Heart left ventricle (tissue), 16 donors: Measurements from ENCODE around the gene PLCB3. TPM values are rescaled to one million over a fixed set of nuclear protein-coding genes. Genes with fewer than 3 reads are reported as not detected.
"Not testable (repeated sequence)": the region's sequence is repeated elsewhere in the genome, so short reads cannot be mapped to it uniquely, and the experiment has no call there.

ENCODE experiments used
- ATAC-seq, 4 donors: fragments of 200-7000 bp; cut with Tn5 transposase; one replicate each; pipeline ENCODE4 v1.9.1; 2020 to 2022; ENCODE audit warnings: moderate library complexity in 4 of 4, mild to moderate bottlenecking in 3 of 4, moderate number of reproducible peaks in 1 of 4
- DNase-seq, 5 donors: peaks; one replicate each; pipeline ENCODE4 v3.0.0-alpha.2; 2020
- H3K27ac ChIP-seq, 12 donors: fragments of 200-600 bp; sonication (generic) in 4 of 12; one replicate each; pipeline versions ENCODE4 v1.5.0 to v1.8.0; 2016 to 2022; ENCODE audit warnings: mild to moderate bottlenecking in 2 of 12
- H3K27me3 ChIP-seq, 9 donors: fragments of 200-600 bp; sonication (generic) in 2 of 9; one replicate each; pipeline versions ENCODE4 v1.5.1 to v1.8.0; 2016 to 2022; ENCODE audit warnings: mild to moderate bottlenecking in 3 of 9
- H3K36me3 ChIP-seq, 9 donors: fragments of 200-600 bp; sonication (generic) in 2 of 9; one replicate each; pipeline versions ENCODE4 v1.5.0 to v1.8.0; 2018 to 2022; ENCODE audit warnings: mild to moderate bottlenecking in 2 of 9
- H3K4me1 ChIP-seq, 12 donors: fragments of 200-600 bp; sonication (generic) in 4 of 12; one replicate each; pipeline versions ENCODE4 v1.5.0 to v1.8.0; 2016 to 2022; ENCODE audit warnings: mild to moderate bottlenecking in 3 of 12
- H3K4me3 ChIP-seq, 12 donors: fragments of 200-600 bp; sonication (generic) in 4 of 12; one replicate each; pipeline versions ENCODE4 v1.5.0 to v1.8.0; 2017 to 2022; ENCODE audit warnings: mild to moderate bottlenecking in 9 of 12, moderate library complexity in 4 of 12
- H3K9me3 ChIP-seq, 12 donors: fragments of 200-600 bp; sonication (generic) in 4 of 12; one replicate each; pipeline versions ENCODE4 v1.5.0 to v1.8.0; 2016 to 2022; ENCODE audit warnings: mild to moderate bottlenecking in 1 of 12
- POLR2A ChIP-seq, 2 donors: fragments of 450-650 bp; IDR thresholded peaks; one replicate each; pipeline ENCODE4 v1.6.1; 2017; ENCODE audit warnings: antibody characterized with exemption in 2 of 2, mild to moderate bottlenecking in 2 of 2, moderate library complexity in 2 of 2
- WGBS, 4 donors: extraction: QIAGEN DNeasy Blood & Tissue Kit in 2 of 4; methylation state at CpG; one replicate each; pipeline versions ENCODE4 v1.1.5 to v1.1.7; 2013 to 2018; 5-methylcytosine and 5-hydroxymethylcytosine counted together
- intact Hi-C, 10 donors: fragments of 100-400 bp; cut with DNase I; formaldehyde crosslinking; loops; one replicate each; pipeline versions ENCODE4 v1.11.1 to v1.14.2; 2022
- polyA plus RNA-seq, 2 donors: library from polyadenylated mRNA; stranded (reverse); fragments of 200-250 nt; gene quantifications; one replicate each; pipeline ENCODE4 v1.2.3, GENCODE V29; 2013
- total RNA-seq, 9 donors: library from RNA; depleted of rRNA in 2 of 9; stranded (reverse); fragments of >200 nt in 2 of 9; fragmentation: NEBNext Ultra II Directional in 3 of 9; extraction: Animal tissue kit (Norgen Biotek cat#: 25700) in 3 of 9; gene quantifications; one replicate each; pipeline versions ENCODE4 v1.1.0 to v1.2.4, GENCODE V29; 2016 to 2023
- TF ChIP-seq, protein P1 (sequence below), 12 donors: fragments of 200-600 bp; sonication (generic) in 4 of 12; IDR thresholded peaks; one replicate each; pipeline versions ENCODE4 v1.5.0 to v1.8.0; 2018 to 2022; ENCODE audit warnings: antibody characterized with exemption in 12 of 12, mild to moderate bottlenecking in 5 of 12
- donor health status: ischemic (EF 13 %, LVEDD 7.1; RV severe dilation, severe dysfunction).
- donor health status: healthy with polysubstance abuse.
- donor health status: DM: no; HTN: yes; CAD: no.
- donor health status: DM: no; HTN: no; CAD: no.
- donor health status: ischemic (EF 25% LVEDD 6.9; RV normal size, moderate dysfunction).
- donor health status: ischemic (EF 25% LVEDD 5.7; RV mildly dilated, moderate dysfunction).
- donor health status: healthy.
- donor health status: DM: yes; HTN: yes; CAD: no.
- donor health status: ischemic (EF 35%, LVEDD 5.7; RV mildly dilated, moderate dysfunction).
- donor health status: nonischemic (EF 11% LVEDD 7.7; RV severe dilation, severe dysfunction).
- donor health status: DM: yes; HTN: yes; CAD: no.
- donor health status: PGD.
- donor health status: ischemic (EF 29% LVEDD 5.4; RV normal size, mild dysfunction).
- donor health status: nonischemic (EF 23%, LVEDD 6.1; RV moderate dilation, normal function).

PLCB3 gene
- total and polyA plus RNA-seq, 11 donors, result 7.4 to 19.1 (median 9.8) TPM

- Histone ChIP-seq H3K36me3 (peaks cover 0 to 41% (median 25%) of the 10 kb centered on the region in 9 donors), H3K4me3 (no peak overlapping the region), H3K4me1 (peaks cover 0 to 53% (median 34%) of the 10 kb centered on the region in 12 donors), H3K27me3 (no peaks in the 10 kb centered on the region), H3K9me3 (no peaks in the 10 kb centered on the region), H3K27ac (peak overlapping the region in 4 of 12 donors; percentile 54 to 70 (median 63))
- intact Hi-C loops, result loop anchor here in 4 of 10 donors (5.0 kb wide), 2 partner anchors 37 to 42 kb away; partner anchors contain the start of gene RPS6KA4 (in 3 of the 4)
- 88 to 93% (median 88%) methylated on average over 13 to 24 of the region's 24 CpGs for WGBS, 4 donors
- DNase-seq (no peak), ATAC-seq (no peak)
- TF ChIP-seq, protein P1, sequence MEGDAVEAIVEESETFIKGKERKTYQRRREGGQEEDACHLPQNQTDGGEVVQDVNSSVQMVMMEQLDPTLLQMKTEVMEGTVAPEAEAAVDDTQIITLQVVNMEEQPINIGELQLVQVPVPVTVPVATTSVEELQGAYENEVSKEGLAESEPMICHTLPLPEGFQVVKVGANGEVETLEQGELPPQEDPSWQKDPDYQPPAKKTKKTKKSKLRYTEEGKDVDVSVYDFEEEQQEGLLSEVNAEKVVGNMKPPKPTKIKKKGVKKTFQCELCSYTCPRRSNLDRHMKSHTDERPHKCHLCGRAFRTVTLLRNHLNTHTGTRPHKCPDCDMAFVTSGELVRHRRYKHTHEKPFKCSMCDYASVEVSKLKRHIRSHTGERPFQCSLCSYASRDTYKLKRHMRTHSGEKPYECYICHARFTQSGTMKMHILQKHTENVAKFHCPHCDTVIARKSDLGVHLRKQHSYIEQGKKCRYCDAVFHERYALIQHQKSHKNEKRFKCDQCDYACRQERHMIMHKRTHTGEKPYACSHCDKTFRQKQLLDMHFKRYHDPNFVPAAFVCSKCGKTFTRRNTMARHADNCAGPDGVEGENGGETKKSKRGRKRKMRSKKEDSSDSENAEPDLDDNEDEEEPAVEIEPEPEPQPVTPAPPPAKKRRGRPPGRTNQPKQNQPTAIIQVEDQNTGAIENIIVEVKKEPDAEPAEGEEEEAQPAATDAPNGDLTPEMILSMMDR (IDR thresholded peaks at IDR 0.05), result no peak
- no peak for TF ChIP-seq POLR2A (IDR thresholded peaks at IDR 0.05)
Observed at GRCh38 chr11:64314805-64315561, 63.7 kb downstream of the PLCB3 start.

DNA sequence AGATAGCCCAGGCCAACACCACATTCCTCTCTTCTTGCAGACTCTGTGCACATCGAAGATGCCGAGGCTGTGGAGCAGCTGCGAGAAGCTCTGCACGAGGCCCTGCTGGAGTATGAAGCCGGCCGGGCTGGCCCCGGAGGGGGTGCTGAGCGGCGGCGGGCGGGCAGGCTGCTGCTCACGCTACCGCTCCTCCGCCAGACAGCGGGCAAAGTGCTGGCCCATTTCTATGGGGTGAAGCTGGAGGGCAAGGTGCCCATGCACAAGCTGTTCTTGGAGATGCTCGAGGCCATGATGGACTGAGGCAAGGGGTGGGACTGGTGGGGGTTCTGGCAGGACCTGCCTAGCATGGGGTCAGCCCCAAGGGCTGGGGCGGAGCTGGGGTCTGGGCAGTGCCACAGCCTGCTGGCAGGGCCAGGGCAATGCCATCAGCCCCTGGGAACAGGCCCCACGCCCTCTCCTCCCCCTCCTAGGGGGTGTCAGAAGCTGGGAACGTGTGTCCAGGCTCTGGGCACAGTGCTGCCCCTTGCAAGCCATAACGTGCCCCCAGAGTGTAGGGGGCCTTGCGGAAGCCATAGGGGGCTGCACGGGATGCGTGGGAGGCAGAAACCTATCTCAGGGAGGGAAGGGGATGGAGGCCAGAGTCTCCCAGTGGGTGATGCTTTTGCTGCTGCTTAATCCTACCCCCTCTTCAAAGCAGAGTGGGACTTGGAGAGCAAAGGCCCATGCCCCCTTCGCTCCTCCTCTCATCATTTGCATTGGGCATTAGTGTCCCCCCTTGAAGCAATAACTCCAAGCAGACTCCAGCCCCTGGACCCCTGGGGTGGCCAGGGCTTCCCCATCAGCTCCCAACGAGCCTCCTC lies 64.6 kb downstream of the PLCB3 start:
- Histone ChIP-seq H3K36me3 (peaks cover 0 to 38% (median 32%) of the 10 kb centered on the region in 9 donors), H3K4me1 (peaks cover 0 to 53% (median 34%) of the 10 kb centered on the region in 12 donors), H3K4me3 (peak overlapping the region in 1 of 12 donors; percentile 92), H3K27ac (peak overlapping the region in 2 of 12 donors; percentile 99)
- WGBS, 4 donors, result 73 to 80% (median 77%) methylated on average over 21 to 25 of the region's 25 CpGs
- not testable (repeated sequence) for H3K27me3 ChIP-seq, DNase-seq, H3K9me3 ChIP-seq, ATAC-seq
- intact Hi-C loops, result loop anchor here in 4 of 10 donors (5.0 kb wide), 2 partner anchors 36 to 41 kb away; partner anchors contain the start of gene RPS6KA4 (in 3 of the 4)

DNA sequence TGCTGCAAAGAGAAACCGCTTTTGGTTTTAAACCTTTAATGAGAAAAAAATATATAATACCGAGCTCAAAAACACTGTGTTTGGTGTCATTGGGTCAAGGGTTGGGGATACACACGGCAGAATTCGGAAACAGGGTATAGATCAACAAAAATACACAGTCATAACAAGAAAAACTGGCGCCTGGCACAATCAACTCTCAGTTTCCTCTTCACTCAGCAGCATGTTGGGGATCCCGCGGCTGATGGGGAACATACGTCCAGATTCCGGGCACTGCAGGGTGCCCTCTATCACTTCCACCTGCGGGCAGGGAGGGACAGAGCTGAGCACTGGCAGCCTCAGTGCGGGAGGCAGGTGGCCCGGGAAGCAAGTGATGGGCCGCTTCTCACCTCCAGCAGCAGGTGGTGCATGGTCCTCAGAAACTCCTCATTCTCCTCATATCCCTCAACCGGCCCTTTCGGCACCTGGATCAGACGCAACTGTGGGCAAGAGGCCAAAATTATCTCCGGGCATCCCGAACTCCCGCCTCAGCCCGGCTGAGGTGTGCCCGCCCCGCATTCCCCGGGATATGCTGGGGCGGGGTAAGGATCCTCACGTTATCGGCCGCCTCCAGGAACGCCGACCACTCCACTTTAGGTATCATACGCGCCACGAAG lies 65.5 kb downstream of the PLCB3 start:
- TF ChIP-seq, protein P1 (IDR thresholded peaks at IDR 0.05), result no peak
- no peak for TF ChIP-seq POLR2A (IDR thresholded peaks at IDR 0.05)
- H3K4me3 ChIP-seq, result peak overlapping the region; percentile 69 to 99 (median 88)
- H3K4me1 ChIP-seq, result peaks cover 0 to 53% (median 34%) of the 10 kb centered on the region in 12 donors
- 10 to 11% (median 10%) methylated on average over 24 to 32 of the region's 32 CpGs for WGBS, 4 donors
- peaks cover 0 to 42% (median 34%) of the 10 kb centered on the region in 9 donors for H3K36me3 ChIP-seq
- peak overlapping the region; percentile 92 to 100 (median 99) for H3K27ac ChIP-seq
- intact Hi-C loops, result loop anchor here in 4 of 10 donors (5.0 kb wide), 2 partner anchors 36 to 41 kb away; partner anchors contain the start of gene RPS6KA4 (in 3 of the 4)
- no peak for ATAC-seq
- no peaks in the 10 kb centered on the region for H3K27me3 ChIP-seq
- no peaks in the 10 kb centered on the region for H3K9me3 ChIP-seq
- no peak for DNase-seq

DNA sequence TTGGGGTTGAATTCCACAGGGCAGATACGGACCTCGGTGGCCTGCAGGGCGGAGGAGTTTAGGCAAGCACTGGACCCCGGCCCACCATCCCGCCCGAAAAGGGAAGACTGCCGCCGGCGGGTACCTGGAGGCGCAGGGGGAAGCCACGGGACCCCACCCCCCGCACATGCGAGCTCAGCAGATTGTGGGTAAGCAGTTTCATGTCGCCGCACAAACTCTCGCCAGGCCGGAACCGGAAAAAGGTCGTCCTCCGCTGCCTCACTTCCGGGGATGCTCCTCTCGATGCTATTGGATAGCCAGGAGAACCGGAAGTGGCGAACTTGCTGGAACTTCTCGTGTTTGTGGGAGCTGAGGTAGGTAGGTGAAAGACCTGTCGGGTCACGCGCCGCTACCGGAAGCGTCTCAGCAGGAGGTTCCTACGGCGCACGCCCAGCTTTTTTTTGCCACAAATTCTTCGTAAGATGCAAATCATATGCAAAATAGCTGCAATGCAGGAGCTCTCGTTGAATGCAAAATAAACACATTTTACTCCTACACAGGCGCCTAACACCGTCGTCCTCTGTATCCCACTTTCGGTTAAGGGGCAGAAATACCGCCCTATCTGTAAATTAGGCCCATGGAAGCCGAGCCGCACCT lies 66.1 kb downstream of the PLCB3 start, which contains the start of gene TRMT112:
TSS of gene TRMT112 (minus strand) at position 235 of the 636 bp plus-strand sequence. CDS start at position 202, 33 bp downstream.
- 0 to 1% (median 1%) methylated on average over 9 to 43 of the region's 43 CpGs for WGBS, 4 donors
- intact Hi-C loops, result loop anchor here in 4 of 10 donors (5.0 kb wide), 2 partner anchors 35 to 40 kb away; partner anchors contain the start of gene RPS6KA4 (in 3 of the 4)

More for the DNA sequence above, 66.1 kb downstream of the PLCB3 start, which contains the start of gene TRMT112:
- H3K27me3 ChIP-seq, result no peaks in the 10 kb centered on the region
- peak; percentile 94 to 98 (median 97) for DNase-seq
- peak within 1 kb of the TSS; percentile 92 to 100 (median 99) for H3K27ac ChIP-seq
- peaks cover 0 to 50% (median 32%) of the 10 kb centered on the region in 12 donors for H3K4me1 ChIP-seq
- TF ChIP-seq, protein P1 (IDR thresholded peaks at IDR 0.05), result no peak
- TF ChIP-seq POLR2A (IDR thresholded peaks at IDR 0.05), result peak in 1 of 2 donors; percentile 70
- no peaks in the 10 kb centered on the region for H3K9me3 ChIP-seq
- peak; percentile 80 to 91 (median 86) for ATAC-seq
- H3K36me3 ChIP-seq, result peaks cover 0 to 48% (median 34%) of the 10 kb centered on the region in 9 donors
- peak within 1 kb of the TSS; percentile 69 to 99 (median 88) for H3K4me3 ChIP-seq
